Measurements from ENCODE around the gene GPATCH8. TPM values are rescaled to one million over a fixed set of nuclear protein-coding genes. Genes with fewer than 3 reads are reported as not detected.
"Not testable (repeated sequence)": the region's sequence is repeated elsewhere in the genome, so short reads cannot be mapped to it uniquely, and the experiment has no call there.

Gene GPATCH8
- total RNA-seq, 2 experiments from 2014 or later, result 38.5 to 40.8 TPM

GRCh38 chr17:44408786-44409185, 94.4 kb downstream of the GPATCH8 start:
- ChIA-PET POLR2A (interaction anchor here (0.6 kb wide), 1 partner anchor 39 kb away, joined by 4 read pairs; no protein-coding TSS in a partner anchor), CTCF (interaction anchor here (1.9 kb wide), 1 partner anchor 46 kb away, joined by 5 read pairs; no protein-coding TSS in a partner anchor)
- H3K36me3 Mint-ChIP-seq, result peaks cover 4% of the 10 kb centered on the region
- H3K27ac Mint-ChIP-seq, result no peak overlapping the region
- no peaks in the 10 kb centered on the region for H3K27me3 Mint-ChIP-seq
- no peak for DNase-seq
- no peaks in the 10 kb centered on the region for H3K9me3 Mint-ChIP-seq
- intact Hi-C loops (cut with micrococcal nuclease), result no loop called here
- no peaks in the 10 kb centered on the region for H3K4me1 Mint-ChIP-seq (ENCODE audit: low read depth)
- H3K4me3 Mint-ChIP-seq, result no peak overlapping the region

- CTCF ChIA-PET, result interaction anchor here (0.6 kb wide), 1 partner anchor 120 kb away, joined by 3 read pairs; no protein-coding TSS in a partner anchor
- DNase-seq, result no peak
- H3K27ac Mint-ChIP-seq, result peak overlapping the region; percentile 14
- H3K27me3 Mint-ChIP-seq, result no peaks in the 10 kb centered on the region
- POLR2A ChIA-PET, result no interaction called here
- intact Hi-C loops (cut with micrococcal nuclease), result loop anchor here (2.0 kb wide), 1 partner anchor 14 kb away; no protein-coding TSS in a partner anchor
- H3K9me3 Mint-ChIP-seq, result no peaks in the 10 kb centered on the region
- H3K4me1 Mint-ChIP-seq (ENCODE audit: low read depth), result peaks cover 4% of the 10 kb centered on the region
- H3K36me3 Mint-ChIP-seq, result peaks cover 40% of the 10 kb centered on the region
- no peak overlapping the region for H3K4me3 Mint-ChIP-seq
These were observed 100.5 kb downstream of the GPATCH8 start for GRCh38 chr17:44402564-44403172.

GRCh38 chr17:44400226-44400847, 102.9 kb downstream of the GPATCH8 start:
- Mint-ChIP-seq H3K9me3 (no peaks in the 10 kb centered on the region), H3K27ac (no peak overlapping the region), H3K4me1 (ENCODE audit: low read depth) (peaks cover 8% of the 10 kb centered on the region), H3K36me3 (peaks cover 47% of the 10 kb centered on the region), H3K27me3 (no peaks in the 10 kb centered on the region), H3K4me3 (no peak overlapping the region)
- intact Hi-C loops (cut with micrococcal nuclease), result loop anchor here (2.0 kb wide), 1 partner anchor 122 kb away; no protein-coding TSS in a partner anchor
- CTCF ChIA-PET, result interaction anchor here (1.2 to 3.0 kb wide), 5 partner anchors 15 to 123 kb away, joined by 3 to 14 read pairs (median 4); partner anchors contain the start of gene FAM171A2
- POLR2A ChIA-PET, result no interaction called here
- no peak for DNase-seq

- peaks cover 45% of the 10 kb centered on the region for H3K36me3 Mint-ChIP-seq
- intact Hi-C loops (cut with micrococcal nuclease), result loop anchor here (5.0 kb wide), 1 partner anchor 48 kb away; no protein-coding TSS in a partner anchor
- no peak for DNase-seq
- H3K27me3 Mint-ChIP-seq, result no peaks in the 10 kb centered on the region
- POLR2A ChIA-PET, result no interaction called here
- CTCF ChIA-PET, result interaction anchor here (0.6 to 3.0 kb wide), 3 partner anchors 14 to 124 kb away, joined by 3 to 14 read pairs (median 3); no protein-coding TSS in a partner anchor
- H3K9me3 Mint-ChIP-seq, result no peaks in the 10 kb centered on the region
- no peak overlapping the region for H3K27ac Mint-ChIP-seq
- H3K4me1 Mint-ChIP-seq (ENCODE audit: low read depth), result peaks cover 11% of the 10 kb centered on the region
- H3K4me3 Mint-ChIP-seq, result no peak overlapping the region
These were observed 104.2 kb downstream of the GPATCH8 start for GRCh38 chr17:44398692-44399691.

GRCh38 chr17:44397479-44398440, 105.4 kb downstream of the GPATCH8 start:
- no peaks in the 10 kb centered on the region for H3K27me3 Mint-ChIP-seq
- DNase-seq, result no peak
- CTCF ChIA-PET, result interaction anchor here (3.0 kb wide), 1 partner anchor 125 kb away, joined by 14 read pairs; no protein-coding TSS in a partner anchor
- no peak overlapping the region for H3K27ac Mint-ChIP-seq
- intact Hi-C loops (cut with micrococcal nuclease), result loop anchor here (5.0 kb wide), 1 partner anchor 50 kb away; no protein-coding TSS in a partner anchor
- POLR2A ChIA-PET, result no interaction called here
- no peak overlapping the region for H3K4me3 Mint-ChIP-seq
- H3K4me1 Mint-ChIP-seq (ENCODE audit: low read depth), result peaks cover 18% of the 10 kb centered on the region
- H3K9me3 Mint-ChIP-seq, result no peaks in the 10 kb centered on the region
- peaks cover 44% of the 10 kb centered on the region for H3K36me3 Mint-ChIP-seq

GRCh38 chr17:44396946-44397345, 106.3 kb downstream of the GPATCH8 start:
- CTCF ChIA-PET, result interaction anchor here (1.1 to 1.6 kb wide), 3 partner anchors 10 to 43 kb away, joined by 3 to 6 read pairs (median 5); partner anchors contain the start of gene FAM171A2
- DNase-seq, result no peak
- POLR2A ChIA-PET, result no interaction called here
- H3K36me3 Mint-ChIP-seq, result peaks cover 38% of the 10 kb centered on the region
- H3K27me3 Mint-ChIP-seq, result no peaks in the 10 kb centered on the region
- intact Hi-C loops (cut with micrococcal nuclease), result loop anchor here (5.0 kb wide), 1 partner anchor 50 kb away; no protein-coding TSS in a partner anchor
- H3K4me3 Mint-ChIP-seq, result no peak overlapping the region
- no peak overlapping the region for H3K27ac Mint-ChIP-seq
- H3K9me3 Mint-ChIP-seq, result no peaks in the 10 kb centered on the region
- H3K4me1 Mint-ChIP-seq (ENCODE audit: low read depth), result peaks cover 15% of the 10 kb centered on the region

- no peak overlapping the region for H3K4me3 Mint-ChIP-seq
- intact Hi-C loops (cut with micrococcal nuclease), result loop anchor here (5.0 kb wide), 1 partner anchor 52 kb away; no protein-coding TSS in a partner anchor
- peaks cover 18% of the 10 kb centered on the region for H3K4me1 Mint-ChIP-seq (ENCODE audit: low read depth)
- peaks cover 22% of the 10 kb centered on the region for H3K36me3 Mint-ChIP-seq
- ChIA-PET CTCF (interaction anchor here (1.1 kb wide), 1 partner anchor 19 kb away, joined by 3 read pairs; no protein-coding TSS in a partner anchor), POLR2A (no interaction called here)
- no peaks in the 10 kb centered on the region for H3K27me3 Mint-ChIP-seq
- H3K27ac Mint-ChIP-seq, result no peak overlapping the region
- H3K9me3 Mint-ChIP-seq, result no peaks in the 10 kb centered on the region
- no peak for DNase-seq
These were observed 108.4 kb downstream of the GPATCH8 start for GRCh38 chr17:44394833-44395232.

GRCh38 chr17:44394112-44394511, 109.1 kb downstream of the GPATCH8 start:
- intact Hi-C loops (cut with micrococcal nuclease); H3K4me3 Mint-ChIP-seq; H3K27me3 Mint-ChIP-seq; H3K9me3 Mint-ChIP-seq; DNase-seq; H3K27ac Mint-ChIP-seq: not testable (repeated sequence)
- ChIA-PET POLR2A (interaction anchor here (0.9 kb wide), 1 partner anchor 257 kb away, joined by 5 read pairs; no protein-coding TSS in a partner anchor), CTCF (interaction anchor here (1.1 kb wide), 1 partner anchor 18 kb away, joined by 3 read pairs; no protein-coding TSS in a partner anchor)
- peaks cover 18% of the 10 kb centered on the region for H3K4me1 Mint-ChIP-seq (ENCODE audit: low read depth)
- H3K36me3 Mint-ChIP-seq, result peaks cover 17% of the 10 kb centered on the region

GRCh38 chr17:44390250-44390870, 112.8 kb downstream of the GPATCH8 start:
- H3K27ac Mint-ChIP-seq, result no peak overlapping the region
- intact Hi-C loops (cut with micrococcal nuclease), result no loop called here
- H3K36me3 Mint-ChIP-seq, result no peaks in the 10 kb centered on the region
- H3K4me1 Mint-ChIP-seq (ENCODE audit: low read depth), result peaks cover 21% of the 10 kb centered on the region
- peaks cover 9% of the 10 kb centered on the region for H3K27me3 Mint-ChIP-seq
- ChIA-PET CTCF (interaction anchor here (1.5 to 1.7 kb wide), 2 partner anchors 27 to 181 kb away, joined by 3 to 8 read pairs; partner anchors contain the start of gene FAM171A2), POLR2A (no interaction called here)
- no peaks in the 10 kb centered on the region for H3K9me3 Mint-ChIP-seq
- no peak for DNase-seq
- H3K4me3 Mint-ChIP-seq, result no peak overlapping the region

- intact Hi-C loops (cut with micrococcal nuclease), result loop anchor here (5.0 kb wide), 1 partner anchor 113 kb away; the partner anchor contains the start of gene GPATCH8
- no peak overlapping the region for H3K27ac Mint-ChIP-seq
- no peaks in the 10 kb centered on the region for H3K9me3 Mint-ChIP-seq
- peaks cover 11% of the 10 kb centered on the region for H3K27me3 Mint-ChIP-seq
- ChIA-PET CTCF (interaction anchor here (1.5 to 1.7 kb wide), 2 partner anchors 26 to 180 kb away, joined by 3 to 8 read pairs; partner anchors contain the start of gene FAM171A2), POLR2A (no interaction called here)
- DNase-seq, result no peak
- no peaks in the 10 kb centered on the region for H3K36me3 Mint-ChIP-seq
- no peak overlapping the region for H3K4me3 Mint-ChIP-seq
- peaks cover 21% of the 10 kb centered on the region for H3K4me1 Mint-ChIP-seq (ENCODE audit: low read depth)
These were observed 113.4 kb downstream of the GPATCH8 start for GRCh38 chr17:44389723-44390202.
